Astrocyte (in vitro differentiated cells and primary cell): ENCODE measurements around the gene SF1. TPM values are rescaled to one million over a fixed set of nuclear protein-coding genes. Genes with fewer than 3 reads are reported as not detected.

ENCODE experiments used
- DNase-seq: peaks from one replicate; pipeline ENCODE4 v3.0.0-alpha.2; 2010; ENCODE audit warnings: low read depth
- FAIRE-seq: peaks from 2 replicates; lab custom pipeline; 2011; peaks lifted over from hg19 to GRCh38; lab: Jason Lieb, UNC
- H2AFZ ChIP-seq: 2 replicates; pipeline ENCODE4 v1.6.0; 2012; ENCODE audit warnings: low read depth, low read length, inconsistent platforms
- H3K27ac ChIP-seq: 2 replicates; pipeline ENCODE4 v1.5.1; 2011; ENCODE audit warnings: low read depth, low read length, inconsistent platforms
- H3K27me3 ChIP-seq: 2 replicates; pipeline ENCODE4 v1.6.0; 2011; ENCODE audit warnings: low read length, inconsistent platforms; ENCODE audit not compliant: insufficient read depth
- H3K36me3 ChIP-seq: 2 replicates; pipeline ENCODE4 v1.5.1; 2011; ENCODE audit warnings: low read length, inconsistent platforms; ENCODE audit not compliant: insufficient read depth
- H3K4me1 ChIP-seq: 2 replicates; pipeline ENCODE4 v1.5.1; 2011; ENCODE audit warnings: low read length, inconsistent platforms; ENCODE audit not compliant: insufficient read depth
- H3K4me2 ChIP-seq: 2 replicates; pipeline ENCODE4 v1.6.0; 2012; ENCODE audit warnings: low read length, inconsistent platforms
- H3K4me3 ChIP-seq: 2 replicates; pipeline ENCODE4 v1.5.1; 2011; ENCODE audit warnings: low read depth, mild to moderate bottlenecking, low read length, inconsistent platforms; ENCODE audit not compliant: insufficient read depth
- H3K79me2 ChIP-seq: 2 replicates; pipeline ENCODE4 v1.6.0; 2012; ENCODE audit warnings: mild to moderate bottlenecking, low read length, inconsistent platforms; ENCODE audit not compliant: insufficient read depth
- H3K9ac ChIP-seq: 2 replicates; pipeline ENCODE4 v1.6.0; 2012; ENCODE audit warnings: mild to moderate bottlenecking, low read length, inconsistent platforms
- H3K9me3 ChIP-seq: 2 replicates; pipeline ENCODE4 v1.5.1; 2012; ENCODE audit warnings: low read depth, mild to moderate bottlenecking, low read length, inconsistent platforms; ENCODE audit not compliant: insufficient read depth
- H4K20me1 ChIP-seq: 2 replicates; pipeline ENCODE4 v1.6.0; 2012; ENCODE audit warnings: low read length, inconsistent platforms; ENCODE audit not compliant: insufficient read depth
- H3K27ac Mint-ChIP-seq: one replicate; pipeline ENCODE4 v1.8.0; 2021; ENCODE audit warnings: mild to moderate bottlenecking, mixed read lengths; ENCODE audit not compliant: unreplicated experiment
- H3K27me3 Mint-ChIP-seq: one replicate; pipeline ENCODE4 v1.8.0; 2021; ENCODE audit warnings: low read depth, mixed read lengths; ENCODE audit not compliant: unreplicated experiment
- H3K36me3 Mint-ChIP-seq: one replicate; pipeline ENCODE4 v1.8.0; 2021; ENCODE audit warnings: low read depth, mixed read lengths; ENCODE audit not compliant: unreplicated experiment
- H3K4me1 Mint-ChIP-seq: one replicate; pipeline ENCODE4 v1.8.0; 2021; ENCODE audit warnings: low read depth, mixed read lengths; ENCODE audit not compliant: unreplicated experiment
- H3K4me3 Mint-ChIP-seq: one replicate; pipeline ENCODE4 v1.8.0; 2021; ENCODE audit warnings: mild to moderate bottlenecking, moderate library complexity, mixed read lengths; ENCODE audit not compliant: unreplicated experiment
- H3K9me3 Mint-ChIP-seq: one replicate; pipeline ENCODE4 v1.8.0; 2021; ENCODE audit warnings: mild to moderate bottlenecking, mixed read lengths; ENCODE audit not compliant: unreplicated experiment
- CTCF ChIP-seq: IDR thresholded peaks from 2 replicates; pipeline ENCODE4 v1.5.1; 2011; ENCODE audit warnings: low read depth, mild to moderate bottlenecking, inconsistent platforms, low read length, moderate library complexity; ENCODE audit not compliant: insufficient read depth
- EZH2 ChIP-seq: IDR thresholded peaks from 2 replicates; pipeline ENCODE4 v1.6.1; 2012; ENCODE audit warnings: mild to moderate bottlenecking, low read length, inconsistent platforms; ENCODE audit not compliant: insufficient read depth
- total RNA-seq: library from RNA; stranded (reverse); gene quantifications from 2 replicates; pipeline ENCODE4 v1.2.1, GENCODE V29; 2021

Gene SF1
- total RNA-seq, 1 donor from 2014 or later: 215 TPM

GRCh38 chr11:64799256-64799622 lies 20.9 kb upstream of the SF1 start:
- no peaks in the 10 kb centered on the region for H3K9me3 Mint-ChIP-seq
- DNase-seq: no peak
- no peak for FAIRE-seq

DNA sequence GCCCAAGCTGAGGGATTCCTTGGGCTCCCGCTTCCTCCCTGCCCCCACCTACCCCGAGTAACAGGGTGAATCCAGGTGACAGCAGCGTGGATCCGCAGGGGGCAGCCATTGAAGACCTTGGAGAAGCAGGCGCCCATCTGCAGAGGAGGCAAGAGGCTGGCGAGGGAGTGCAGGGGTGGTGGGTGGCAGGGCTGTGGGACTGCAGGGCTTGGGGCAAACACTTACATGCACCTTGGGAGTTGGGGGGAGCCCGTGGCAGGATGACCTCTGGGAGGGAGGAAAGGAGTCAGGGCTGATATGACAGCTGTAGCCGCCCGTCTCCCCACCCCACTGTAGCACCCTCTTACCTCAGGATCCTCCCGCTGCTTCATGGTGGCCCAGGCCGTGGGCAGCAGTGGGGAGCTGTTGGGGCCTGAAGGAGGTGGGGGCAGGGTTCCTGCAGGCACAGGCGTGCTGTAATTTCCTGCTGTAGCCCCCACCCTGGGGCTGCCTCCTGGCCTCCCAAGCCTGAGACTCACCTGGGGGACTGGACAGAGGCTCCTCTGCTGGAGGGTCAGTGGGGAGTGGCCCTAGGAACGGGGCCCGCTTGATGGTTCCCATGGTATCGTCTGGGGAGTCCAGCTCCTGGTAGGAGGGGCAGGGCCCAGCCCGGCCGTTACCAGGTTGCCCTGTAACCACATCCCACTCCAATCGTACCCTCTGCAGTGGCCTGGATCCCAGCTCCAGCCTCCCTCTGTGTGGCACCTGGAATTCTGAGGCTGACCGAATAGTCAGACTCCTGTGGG lies 18.6 kb upstream of the SF1 start:
- H3K36me3 Mint-ChIP-seq: peaks cover 5% of the 10 kb centered on the region
- H3K4me3 Mint-ChIP-seq: no peak overlapping the region
- H3K4me1 Mint-ChIP-seq: no peaks in the 10 kb centered on the region
- no peaks in the 10 kb centered on the region for H3K79me2 ChIP-seq
- H3K27ac Mint-ChIP-seq: no peak overlapping the region
- H4K20me1 ChIP-seq: no peaks in the 10 kb centered on the region
- no peaks in the 10 kb centered on the region for H3K27me3 Mint-ChIP-seq
- H3K4me3 ChIP-seq: no peak overlapping the region
- FAIRE-seq (no peak), DNase-seq (no peak)
- no peaks in the 10 kb centered on the region for H3K9me3 ChIP-seq
- H3K36me3 ChIP-seq: no peaks in the 10 kb centered on the region
- no peak overlapping the region for H3K4me2 ChIP-seq
- no peaks in the 10 kb centered on the region for H3K4me1 ChIP-seq
- H3K9ac ChIP-seq: no peak overlapping the region
- H3K27me3 ChIP-seq: no peaks in the 10 kb centered on the region
- no peak overlapping the region for H3K27ac ChIP-seq
- H2AFZ ChIP-seq: no peak overlapping the region
- TF ChIP-seq CTCF (no peak), EZH2 (no peak)
- no peaks in the 10 kb centered on the region for H3K9me3 Mint-ChIP-seq

More at GRCh38 chr11:64799256-64799622, 20.9 kb upstream of the SF1 start:
- Mint-ChIP-seq H3K27ac (no peak overlapping the region), H3K27me3 (no peaks in the 10 kb centered on the region), H3K36me3 (peaks cover 3% of the 10 kb centered on the region), H3K4me1 (peaks cover 2% of the 10 kb centered on the region), H3K4me3 (no peak overlapping the region)
- H3K4me2 ChIP-seq: no peak overlapping the region
- peaks cover 7% of the 10 kb centered on the region for H3K4me1 ChIP-seq
- TF ChIP-seq EZH2: no peak
- TF ChIP-seq CTCF: no peak
- no peak overlapping the region for H3K4me3 ChIP-seq
- H3K27me3 ChIP-seq: no peaks in the 10 kb centered on the region
- H4K20me1 ChIP-seq: peaks cover 4% of the 10 kb centered on the region
- no peaks in the 10 kb centered on the region for H3K9me3 ChIP-seq
- H3K27ac ChIP-seq: no peak overlapping the region
- H3K36me3 ChIP-seq: no peaks in the 10 kb centered on the region
- H2AFZ ChIP-seq: no peak overlapping the region
- H3K9ac ChIP-seq: no peak overlapping the region
- no peaks in the 10 kb centered on the region for H3K79me2 ChIP-seq
